Hepatocyte (in vitro differentiated cells): Measurements from ENCODE around the gene C5orf58.

Source experiments
- CTCF ChIP-seq: fragments of 200-600 bp; sonication (generic); IDR thresholded peaks from 2 replicates; pipeline ENCODE4 v1.5.1; 2016; ENCODE audit warnings: antibody characterized with exemption, mild to moderate bottlenecking; ENCODE audit not compliant: poor library complexity
- EZH2 ChIP-seq: fragments of 200-600 bp; sonication (generic); IDR thresholded peaks from 2 replicates; pipeline ENCODE4 v1.6.1; 2016; ENCODE audit warnings: antibody characterized with exemption, mild to moderate bottlenecking, borderline replicate concordance
- EZH2phosphoT487 ChIP-seq: fragments of 200-600 bp; sonication (generic); IDR thresholded peaks from one replicate; pipeline ENCODE4 v1.6.1; 2018; ENCODE audit warnings: antibody characterized with exemption, mild to moderate bottlenecking, low read depth, moderate library complexity; ENCODE audit not compliant: unreplicated experiment, severe bottlenecking

DNA sequence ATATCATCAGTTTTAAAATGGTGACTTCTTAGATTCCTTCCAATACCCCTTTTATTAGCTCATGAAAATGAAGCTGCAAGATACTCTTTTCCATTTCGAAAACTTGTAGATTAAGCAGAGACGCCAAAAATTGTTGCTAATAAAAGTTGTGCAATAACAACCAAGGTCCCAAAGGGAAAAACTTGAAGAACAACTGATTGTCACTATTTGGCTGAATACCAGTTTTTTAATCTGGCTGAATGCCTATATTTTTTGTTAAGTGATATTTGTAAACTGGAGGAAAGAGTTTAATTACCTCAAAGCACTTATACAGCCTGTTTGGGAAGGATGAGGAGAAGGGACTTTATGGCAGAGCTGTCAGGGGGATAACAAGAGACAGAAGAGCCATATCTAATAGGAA is 14.6 kb downstream of the C5orf58 start:
- TF ChIP-seq CTCF (no peak), EZH2 (no peak), EZH2phosphoT487 (no peak)
